ENCODE measurements around the gene VAX1.
"Not testable (repeated sequence)": the region's sequence is repeated elsewhere in the genome, so short reads cannot be mapped to it uniquely, and the experiment has no call there.

Gene VAX1

DNA sequence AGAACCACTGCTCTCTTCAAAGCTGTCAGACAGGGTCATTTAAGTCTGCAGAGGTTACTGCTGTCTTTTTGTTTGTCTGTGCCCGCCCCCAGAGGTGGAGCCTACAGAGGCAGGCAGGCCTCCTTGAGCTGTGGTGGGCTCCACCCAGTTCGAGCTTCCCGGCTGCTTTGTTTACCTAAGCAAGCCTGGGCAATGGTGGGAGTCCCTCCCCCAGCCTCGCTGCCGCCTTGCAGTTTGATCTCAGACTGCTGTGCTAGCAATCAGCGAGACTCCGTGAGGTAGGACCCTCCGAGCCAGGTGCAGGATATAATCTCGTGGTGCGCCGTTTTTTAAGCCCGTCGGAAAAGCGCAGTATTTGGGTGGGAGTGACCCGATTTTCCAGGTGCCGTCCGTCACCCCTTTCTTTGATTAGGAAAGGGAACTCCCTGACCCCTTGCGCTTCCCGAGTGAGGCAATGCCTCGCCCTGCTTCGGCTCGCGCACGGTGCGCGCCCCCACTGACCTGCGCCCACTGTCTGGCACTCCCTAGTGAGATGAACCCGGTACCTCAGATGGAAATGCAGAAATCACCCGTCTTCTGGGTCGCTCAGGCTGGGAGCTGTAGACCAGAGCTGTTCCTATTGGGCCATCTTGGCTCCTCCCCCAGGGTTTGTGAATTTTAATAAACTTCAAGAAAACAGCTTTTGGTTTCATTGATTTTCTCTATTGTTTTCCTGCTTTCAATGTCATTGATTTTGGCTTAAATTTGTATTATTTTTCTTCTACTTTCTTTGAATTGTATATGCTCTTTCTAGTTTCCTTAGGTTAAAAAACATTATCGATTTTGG lies 53.4 kb downstream of the VAX1 start:
- not testable (repeated sequence) for DNase-seq (ENCODE audit: low read depth in 2 of 2, low spot score in 1 of 2)
